Inferior parietal cortex (tissue), 1 donor: ENCODE measurements around the gene SECTM1.

Experiments used
- DNase-seq: peaks from one replicate; pipeline ENCODE4 v3.0.0-alpha.2; 2016; ENCODE audit errors: extremely low spot score

SECTM1 gene

DNA sequence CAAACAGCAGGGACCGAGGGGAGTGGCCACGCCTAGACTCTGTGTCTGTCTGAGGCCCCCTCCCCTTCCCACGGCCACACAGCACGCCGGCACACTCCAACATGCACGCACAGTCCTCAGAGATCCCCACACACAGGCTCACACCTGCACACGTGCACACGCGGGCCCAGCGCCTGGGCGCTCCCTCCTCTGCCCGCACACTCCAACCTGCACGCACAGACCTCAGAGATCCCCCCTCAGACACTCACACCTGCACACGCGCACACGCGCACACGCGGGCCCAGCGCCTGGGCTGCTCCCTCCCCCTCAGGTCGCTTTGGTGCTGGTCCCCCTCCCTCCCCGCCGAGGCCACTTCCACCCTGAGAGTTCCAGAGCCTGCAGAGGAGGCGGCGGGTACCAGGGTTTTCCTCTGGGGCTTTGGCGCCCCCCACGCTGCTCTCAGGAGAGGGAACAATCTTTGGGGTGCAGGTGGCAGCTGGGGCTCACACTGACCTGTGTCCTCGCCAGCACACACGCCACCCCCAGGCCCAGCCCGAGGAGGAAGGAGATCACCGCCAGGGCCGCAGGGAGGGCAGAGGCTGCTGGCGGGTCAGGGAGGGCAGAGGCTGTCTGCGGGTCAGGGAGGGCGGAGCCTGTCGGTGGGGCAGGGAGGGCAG lies 17.7 kb downstream of the SECTM1 start:
- DNase-seq, result no peak

- DNase-seq, result no peak
Measured at GRCh38 chr17:82314727-82315605, 18.6 kb downstream of the SECTM1 start.

DNA sequence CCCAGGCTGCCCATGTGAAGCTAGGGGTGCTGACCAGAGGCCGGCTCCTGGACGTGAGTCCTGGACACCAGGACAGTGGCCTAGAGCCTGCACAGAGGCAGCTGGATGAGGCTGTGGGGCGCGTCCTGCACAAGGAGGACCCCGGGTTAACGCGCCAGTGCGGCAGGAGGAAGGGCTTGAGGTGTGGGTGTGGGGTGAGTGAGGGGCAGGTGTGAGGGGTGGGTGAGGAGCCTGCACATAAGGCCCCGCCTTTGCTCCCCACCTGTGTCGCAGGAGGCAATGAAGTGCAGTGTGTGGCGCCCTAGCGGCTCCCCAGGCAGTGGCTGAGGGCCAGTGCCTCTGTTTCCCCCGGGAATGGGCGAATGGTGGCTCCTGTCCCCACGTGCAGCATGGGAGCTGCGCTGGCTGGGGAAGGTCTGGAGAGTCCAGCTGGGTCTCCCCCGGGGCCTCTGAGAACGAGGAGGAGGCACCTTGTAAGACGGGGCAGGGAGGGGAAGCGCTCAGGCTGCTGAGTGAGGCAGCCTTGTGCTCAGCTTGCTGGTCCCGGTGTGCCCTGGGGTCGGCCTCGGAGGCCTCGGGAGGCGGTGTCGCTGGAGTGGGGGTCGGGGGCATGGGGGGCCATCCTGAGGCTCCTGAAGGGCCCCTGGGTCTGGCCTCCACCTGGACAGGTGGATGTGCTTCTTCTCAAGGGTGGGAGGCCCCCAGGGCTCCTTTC lies 19.4 kb downstream of the SECTM1 start:
- DNase-seq, result no peak

- DNase-seq, result no peak
Measured at GRCh38 chr17:82313195-82314011, 20.2 kb downstream of the SECTM1 start.

DNA sequence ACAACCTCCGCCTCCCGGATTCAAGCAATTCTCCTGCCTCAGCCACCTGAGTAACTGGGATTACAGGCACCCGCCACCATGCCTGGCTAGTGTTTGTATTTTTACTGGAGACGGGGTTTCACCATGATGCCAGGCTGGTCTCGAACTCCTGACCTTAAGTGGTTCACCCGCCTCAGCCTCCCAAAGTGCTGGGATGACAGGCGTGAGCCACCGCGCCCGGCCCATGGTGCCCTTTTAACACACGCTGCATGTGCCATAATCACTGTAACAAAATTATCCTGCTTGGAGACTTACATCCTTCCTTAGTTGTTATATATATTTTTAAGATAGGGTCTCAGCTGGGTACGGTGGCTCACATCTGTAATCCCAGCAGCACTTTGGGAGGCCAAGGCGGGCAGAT lies 21.6 kb downstream of the SECTM1 start:
- no peak for DNase-seq

DNA sequence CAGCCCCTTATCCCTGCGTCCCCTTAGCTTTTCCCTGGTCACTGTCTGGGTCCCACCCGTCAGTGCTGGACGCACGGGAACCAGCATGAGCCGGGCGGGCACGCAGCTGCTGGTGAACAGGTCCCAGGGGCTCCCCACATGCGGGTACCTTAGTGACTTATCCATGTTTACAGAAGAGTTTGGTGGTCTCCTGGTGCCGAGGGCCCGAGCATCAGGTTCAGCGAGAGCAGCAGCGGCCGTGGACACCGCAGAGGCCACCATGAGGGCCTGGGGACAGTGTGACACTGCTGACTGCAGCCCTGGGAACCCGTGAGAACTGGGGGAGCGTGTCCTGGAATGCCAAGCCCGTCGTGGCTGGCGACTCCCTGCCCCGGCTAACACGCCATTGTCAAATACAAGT lies 22.7 kb downstream of the SECTM1 start:
- no peak for DNase-seq

- no peak for DNase-seq
Measured at GRCh38 chr17:82309656-82310570, 23.7 kb downstream of the SECTM1 start.

DNA sequence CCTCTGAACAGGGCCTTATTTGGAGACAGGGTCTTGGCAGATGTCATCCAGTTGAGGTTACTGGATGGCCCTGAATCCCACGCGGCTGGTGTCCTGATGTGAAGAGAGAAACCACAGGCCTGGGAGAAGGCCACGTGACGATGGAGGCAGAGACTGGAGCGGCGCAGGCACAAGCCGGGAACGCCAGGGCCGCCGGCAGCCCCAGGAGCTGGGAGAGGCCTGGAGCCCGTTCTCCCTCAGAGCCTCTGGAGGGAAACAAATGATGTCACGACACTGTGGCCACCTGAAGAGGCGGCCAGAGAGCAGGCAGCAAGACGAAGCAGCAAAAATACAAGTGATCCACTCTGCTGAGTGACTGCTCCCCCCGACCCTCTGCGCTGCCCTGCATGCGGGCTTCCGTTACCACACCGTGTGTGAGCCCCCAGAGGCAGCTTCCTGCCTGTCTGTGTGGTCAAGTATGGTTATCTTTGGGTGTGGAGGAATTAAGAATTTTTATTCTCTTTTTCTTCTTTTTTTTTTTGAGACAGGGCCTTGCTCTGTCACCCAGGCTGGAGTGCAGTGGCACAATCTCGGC lies 27.8 kb downstream of the SECTM1 start:
- DNase-seq, result no peak

DNA sequence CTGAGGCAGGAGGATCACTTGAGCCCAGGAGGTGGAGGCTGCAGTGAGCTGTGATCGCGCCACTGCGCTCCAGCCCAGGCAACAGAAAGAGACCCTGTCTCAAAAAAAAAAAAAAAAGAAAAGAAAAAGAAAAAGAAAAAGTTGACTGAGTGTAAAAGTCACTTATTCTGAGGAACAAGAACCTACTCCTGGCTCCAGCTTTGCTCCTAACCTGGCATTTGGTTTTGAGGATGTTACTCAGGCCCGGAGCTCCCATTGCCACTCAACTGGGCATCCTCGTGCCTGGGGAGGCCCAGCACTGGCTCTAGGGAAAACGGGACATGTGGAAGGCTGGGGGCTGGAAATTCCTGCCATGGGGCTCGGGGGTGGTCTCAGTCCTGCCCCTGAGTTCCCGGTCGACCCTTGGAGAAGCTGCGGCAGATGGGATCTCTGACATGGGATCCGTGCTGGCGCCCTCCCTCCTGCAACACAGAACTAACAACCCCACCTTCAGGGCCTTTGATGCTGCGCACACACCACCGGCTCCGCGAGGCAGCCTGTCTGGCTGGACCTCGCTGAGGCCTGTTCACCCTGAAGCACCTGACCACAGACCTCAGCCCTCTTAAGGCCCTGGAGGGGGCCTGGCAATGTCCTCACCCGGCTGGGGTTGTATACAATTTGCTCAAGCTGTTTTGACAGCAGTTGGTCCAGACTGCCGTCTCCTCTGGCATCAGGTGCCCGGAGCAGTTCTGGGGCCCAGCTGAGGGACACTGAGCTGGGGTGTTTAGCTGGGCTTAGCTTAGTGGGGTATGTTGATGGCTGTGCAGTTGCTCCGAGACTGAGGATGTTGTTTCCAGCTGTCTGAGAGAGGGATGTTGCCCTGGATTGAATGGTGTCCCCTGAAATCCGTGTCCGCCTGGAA lies 28.5 kb downstream of the SECTM1 start:
- DNase-seq, result no peak

GRCh38 chr17:82303944-82304808 lies 29.4 kb downstream of the SECTM1 start:
- no peak for DNase-seq

DNA sequence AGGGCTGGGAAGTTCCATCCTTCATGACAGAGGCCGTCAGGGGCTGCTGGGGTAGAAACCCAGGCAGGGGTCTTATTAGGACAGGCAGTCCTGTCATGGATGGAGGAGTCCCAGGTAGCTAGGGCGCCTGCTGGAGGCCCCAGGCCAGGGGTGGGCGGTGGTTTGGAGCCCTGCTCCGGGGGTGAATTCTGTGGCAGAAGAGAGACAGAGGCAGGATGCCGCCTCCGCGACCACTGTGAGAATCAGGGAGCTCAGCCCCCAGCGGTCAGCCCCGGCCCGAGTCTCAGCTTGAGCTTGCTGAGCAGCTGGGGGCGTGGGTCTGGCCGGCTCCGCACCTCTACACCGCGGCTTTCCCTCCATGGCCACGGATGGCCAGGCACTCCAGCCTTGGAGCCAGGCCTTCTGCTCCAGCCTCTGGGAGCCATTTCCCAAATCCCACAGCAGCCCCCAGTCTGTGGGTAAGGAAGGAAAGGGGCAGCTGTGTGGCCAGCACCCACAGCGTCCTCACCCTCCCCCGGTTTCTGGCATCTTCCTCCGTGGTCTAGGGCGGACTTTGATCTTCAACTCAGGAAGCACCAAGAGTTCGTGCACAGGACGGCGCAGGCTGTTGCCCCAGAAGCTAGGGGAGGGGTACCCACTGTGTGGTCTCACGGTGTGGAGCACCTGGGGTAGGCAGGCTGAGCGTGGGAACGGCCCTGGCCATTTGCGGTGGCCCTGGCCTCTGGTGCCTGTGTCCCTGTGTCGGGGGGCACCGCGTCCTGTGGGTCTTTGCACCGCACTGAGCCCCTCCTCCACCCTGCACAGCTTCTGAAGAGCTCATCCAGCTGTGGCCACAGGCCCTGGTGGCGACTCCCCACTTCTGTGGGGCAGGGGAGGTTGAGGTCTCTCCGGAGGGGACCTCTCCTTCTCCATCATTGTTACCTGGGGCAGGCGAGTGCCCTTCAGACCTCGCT lies 30.3 kb downstream of the SECTM1 start:
- no peak for DNase-seq

- no peak for DNase-seq
Measured at GRCh38 chr17:82302568-82302963, 31.0 kb downstream of the SECTM1 start.

GRCh38 chr17:82301916-82302567 lies 31.5 kb downstream of the SECTM1 start:
- DNase-seq, result no peak

- no peak for DNase-seq
Measured at GRCh38 chr17:82301300-82301915, 32.2 kb downstream of the SECTM1 start.

- no peak for DNase-seq
Measured at GRCh38 chr17:82300707-82301270, 32.8 kb downstream of the SECTM1 start.

DNA sequence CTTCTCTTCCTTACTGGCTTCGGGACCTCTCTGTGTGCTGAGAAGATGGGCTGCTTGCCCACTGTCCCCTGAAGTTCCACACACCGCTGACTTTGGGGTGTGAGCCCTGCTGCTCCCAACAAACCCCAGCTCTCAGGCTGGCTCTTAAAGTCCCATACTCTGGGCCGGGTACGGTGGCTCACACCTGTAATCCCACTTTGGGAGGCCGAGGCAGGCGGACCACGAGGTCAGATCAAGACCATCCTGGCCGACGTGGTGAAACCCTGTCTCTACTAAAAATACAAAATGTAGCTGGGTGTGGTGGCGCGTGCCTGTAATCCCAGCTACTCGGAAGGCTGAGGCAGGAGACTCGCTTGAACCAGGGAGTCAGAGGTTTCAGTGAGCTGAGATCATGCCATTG lies 33.3 kb downstream of the SECTM1 start:
- DNase-seq, result no peak
